GM12878 (cell line): ENCODE measurements around the gene CD55. TPM values are rescaled to one million over a fixed set of nuclear protein-coding genes. Genes with fewer than 3 reads are reported as not detected.

Experiments used
- ATAC-seq: fragments of 200-7000 bp; cut with Tn5 transposase; 3 replicates; pipeline ENCODE4 v1.9.1; 2020; ENCODE audit warnings: mild to moderate bottlenecking, moderate library complexity
- BruUV-seq: library from RNA; stranded (reverse); fragments of 400-500 nt; replicated peaks from 2 replicates; lab custom pipeline; 2021; lab: Mats Ljungman, UMichigan
- CTCF ChIA-PET: fragments of 300-600 bp; sonication (Branson Sonifier 250); formaldehyde crosslinking; extraction: SDS; loops from one replicate; lab custom pipeline; 2021; ENCODE audit warnings: inconsistent platforms; lab: Yijun Ruan, JAX
- POLR2A ChIA-PET: fragments of 350-600 bp; formaldehyde crosslinking; extraction: SDS; loops from one replicate; lab custom pipeline; 2021; ENCODE audit warnings: inconsistent platforms; lab: Charles Lee
- RAD21 ChIA-PET: fragments of 300-600 bp; sonication (Branson Sonifier 250); formaldehyde crosslinking; loops from one replicate; lab custom pipeline; 2023; ENCODE audit warnings: antibody characterized with exemption; ENCODE audit not compliant: unreplicated experiment; lab: Charles Lee
- SMC1A ChIA-PET: fragments of 300-600 bp; sonication (Branson Sonifier 250); formaldehyde crosslinking; loops from one replicate; lab custom pipeline; 2023; ENCODE audit not compliant: unreplicated experiment, uncharacterized antibody; lab: Charles Lee
- DNase-seq: peaks from one replicate; pipeline ENCODE4 v3.0.0-alpha.2; 2011; ENCODE audit warnings: low read depth, low spot score
- FAIRE-seq: peaks from 3 replicates; lab custom pipeline; 2011; peaks lifted over from hg19 to GRCh38; lab: Jason Lieb, UNC
- H2AFZ ChIP-seq: 2 replicates; pipeline ENCODE4 v1.6.0; 2011; ENCODE audit warnings: low read depth, low read length, control low read depth; ENCODE audit not compliant: control insufficient read depth
- H3K27ac ChIP-seq: 2 replicates; pipeline ENCODE4 v1.5.1; 2011; ENCODE audit warnings: control low read depth; ENCODE audit not compliant: control insufficient read depth, insufficient read depth
- H3K27me3 ChIP-seq, 2 experiments: replicated peaks in 1 of 2; 2 replicates each; pipeline versions ENCODE4 v1.6.0 to v1.6.1; 2011; ENCODE audit warnings: low read length in 1 of 2; ENCODE audit not compliant: control insufficient read depth in 2 of 2, insufficient read depth in 2 of 2
- H3K36me3 ChIP-seq, 2 experiments: 2 replicates each; pipeline ENCODE4 v1.5.1; 2011; ENCODE audit warnings: low read length in 1 of 2; ENCODE audit not compliant: control insufficient read depth in 2 of 2, insufficient read depth in 2 of 2
- H3K4me1 ChIP-seq: 2 replicates; pipeline ENCODE4 v1.6.1; 2011; ENCODE audit warnings: mild to moderate bottlenecking, low read length, moderate library complexity, mixed read lengths; ENCODE audit not compliant: control insufficient read depth, insufficient read depth
- H3K4me2 ChIP-seq: 2 replicates; pipeline ENCODE4 v1.6.0; 2011; ENCODE audit warnings: control low read depth; ENCODE audit not compliant: control insufficient read depth, insufficient read depth
- H3K4me3 ChIP-seq: fragments of 200-600 bp; sonication (generic); 2 replicates; pipeline ENCODE4 v1.5.1; 2016
- H3K79me2 ChIP-seq: 2 replicates; pipeline ENCODE4 v1.6.0; 2011; ENCODE audit warnings: low read length; ENCODE audit not compliant: control insufficient read depth, insufficient read depth
- H3K9ac ChIP-seq: 2 replicates; pipeline ENCODE4 v1.8.0; 2011; ENCODE audit warnings: low read length, control low read depth, mixed read lengths; ENCODE audit not compliant: control insufficient read depth, insufficient read depth
- H3K9me3 ChIP-seq: replicated peaks from 3 replicates; pipeline ENCODE4 v1.5.1; 2011; ENCODE audit warnings: mild to moderate bottlenecking, low read length; ENCODE audit not compliant: control insufficient read depth, insufficient read depth
- H4K20me1 ChIP-seq: 2 replicates; pipeline ENCODE4 v1.6.0; 2011; ENCODE audit not compliant: control insufficient read depth, insufficient read depth
- CBX3 ChIP-seq: fragments of 200-600 bp; sonication (generic); IDR thresholded peaks from 2 replicates; pipeline ENCODE4 v1.6.1; 2016; ENCODE audit warnings: low read depth, borderline replicate concordance
- FOXM1 ChIP-seq: IDR thresholded peaks from 2 replicates; pipeline ENCODE4 v1.6.1; 2012; ENCODE audit warnings: low read depth, mild to moderate bottlenecking, inconsistent platforms, low read length, moderate library complexity
- KAT2A ChIP-seq: conservative IDR thresholded peaks from 2 replicates; pipeline ENCODE4 v1.6.1; 2011; ENCODE audit warnings: low read depth, low read length; ENCODE audit not compliant: control insufficient read depth
- KDM1A ChIP-seq: fragments of 200-600 bp; sonication (generic); IDR thresholded peaks from 2 replicates; pipeline ENCODE4 v1.6.1; 2016; ENCODE audit warnings: borderline replicate concordance
- KLF5 ChIP-seq: fragments of 450-650 bp; IDR thresholded peaks from 2 replicates; pipeline ENCODE4 v1.6.1; 2014; ENCODE audit warnings: mild to moderate bottlenecking; ENCODE audit not compliant: partially characterized antibody
- MXI1 ChIP-seq: fragments of 150-350 bp; IDR thresholded peaks from 2 replicates; pipeline ENCODE4 v1.6.1; 2011; ENCODE audit warnings: low read depth, mild to moderate bottlenecking, inconsistent platforms, low read length, improper control_type of control experiment
- NFYB ChIP-seq: IDR thresholded peaks from 2 replicates; pipeline ENCODE4 v1.6.1; 2011; ENCODE audit warnings: low read depth, mild to moderate bottlenecking, low read length, improper control_type of control experiment, moderate library complexity; ENCODE audit not compliant: insufficient read depth
- RBBP5 ChIP-seq: fragments of 200-600 bp; sonication (generic); conservative IDR thresholded peaks from 2 replicates; pipeline ENCODE4 v1.6.1; 2016
- SMAD5 ChIP-seq: IDR thresholded peaks from 2 replicates; pipeline ENCODE4 v1.6.1; 2016; ENCODE audit warnings: antibody characterized with exemption, low read depth
- STAT3 ChIP-seq: IDR thresholded peaks from 2 replicates; pipeline ENCODE4 v1.6.1; 2011; ENCODE audit warnings: low read depth, low read length, improper control_type of control experiment
- ZNF274 ChIP-seq: IDR thresholded peaks from one replicate; pipeline ENCODE4 v1.8.0; 2011; ENCODE audit not compliant: insufficient read length, insufficient read depth
- WGBS: methylation state at CpG from one replicate; pipeline ENCODE4 v1.1.6; 2016; ENCODE audit warnings: low lambda C conversion rate; ENCODE audit not compliant: insufficient replicate concordance, insufficient coverage; ENCODE audit errors: missing lambda C conversion rate; 5-methylcytosine and 5-hydroxymethylcytosine counted together
- in situ Hi-C: fragments of 300-500 bp; cut with MboI; formaldehyde crosslinking; loops from 9 replicates; pipeline ENCODE4 v1.14.3; 2018; ENCODE audit warnings: mixed read lengths
- intact Hi-C: fragments of 100-400 bp; cut with micrococcal nuclease; formaldehyde crosslinking; loops from one replicate; pipeline ENCODE4 v1.14.2; 2022; ENCODE audit not compliant: unreplicated experiment
- polyA plus RNA-seq, 11 experiments: library from polyadenylated mRNA; depleted of rRNA in 4 of 11; unstranded in 6 of 11; stranded (reverse) in 5 of 11; fragments of >200 nt; fragmentation: Nextera tagmentation in 4 of 11; fragmentation: Illumina TruSeq in 1 of 11; extraction: Ambion mirVana in 4 of 11; extraction: Trizol in 1 of 11; gene quantifications; 1 replicate in 1 of 11; 2 replicates in 10 of 11; pipeline versions ENCODE4 v1.2.1 to v1.2.3, GENCODE V29; 2011 to 2016; ENCODE audit warnings: inconsistent platforms in 2 of 11, missing spikeins in 2 of 11, low read depth in 1 of 11
- total RNA-seq, 4 experiments: library from RNA; depleted of rRNA in 3 of 4; stranded (reverse); fragments of >200 nt in 3 of 4; fragmentation: Illumina TruSeq in 1 of 4; extraction: Trizol in 1 of 4; gene quantifications; 2 replicates each; pipeline versions ENCODE4 v1.2.1 to v1.2.3, GENCODE V29; 2013 to 2021
- TF ChIP-seq, protein P1 (sequence below): fragments of 450-650 bp; formaldehyde crosslinking; IDR thresholded peaks from 2 replicates; pipeline ENCODE4 v1.4.0; 2020; ENCODE audit warnings: mild to moderate bottlenecking, moderate library complexity
- TF ChIP-seq, protein P2 (sequence below): fragments of 450-650 bp; IDR thresholded peaks from 2 replicates; pipeline ENCODE4 v1.6.1; 2016; ENCODE audit warnings: mild to moderate bottlenecking
- TF ChIP-seq, protein P3 (sequence below): IDR thresholded peaks from 2 replicates; pipeline ENCODE4 v1.6.1; 2011; ENCODE audit warnings: borderline replicate concordance, low read depth, mild to moderate bottlenecking, moderate library complexity, low read length; ENCODE audit not compliant: insufficient read depth, poor library complexity, severe bottlenecking

CD55 gene
- total and polyA plus RNA-seq, 10 of the 15 experiments (the other 5 are each of a cell fraction or from before 2014, with no cell fraction given): 5.2 to 46.5 (median 15.1) TPM

DNA sequence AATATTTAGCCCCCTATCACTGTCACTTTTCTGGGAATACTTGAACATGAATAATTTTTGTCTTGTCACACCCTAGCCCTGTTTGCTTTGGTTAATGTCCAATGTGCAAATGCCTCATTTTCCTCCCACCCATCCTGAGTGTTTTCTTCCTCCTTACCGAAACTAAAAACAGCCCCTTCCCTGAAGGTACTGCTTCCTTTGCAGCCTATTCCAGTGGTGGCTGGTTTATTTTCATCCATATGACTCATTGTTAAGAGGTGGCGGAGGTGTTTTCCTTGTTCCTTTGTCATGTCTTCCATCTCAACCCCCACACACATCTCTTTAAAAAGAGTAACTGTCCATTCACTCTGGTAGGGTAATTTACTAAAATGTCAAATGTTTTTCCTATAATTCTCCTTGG lies 40.4 kb downstream of the CD55 start:
- no peak overlapping the region for H3K4me2 ChIP-seq
- 94% methylated on average over 2 of the region's 2 CpGs for WGBS
- FAIRE-seq: no peak
- no peaks in the 10 kb centered on the region for H3K36me3 ChIP-seq
- no peaks in the 10 kb centered on the region for H4K20me1 ChIP-seq
- in situ Hi-C loops (no loop called here), intact Hi-C loops (no loop called here)
- ChIA-PET POLR2A (no interaction called here), CTCF (interaction anchor here (1.6 kb wide), 1 partner anchor 39 kb away, joined by 3 read pairs; no protein-coding TSS in a partner anchor), SMC1A (no interaction called here), RAD21 (interaction anchor here (1.5 kb wide), 1 partner anchor 40 kb away, joined by 3 read pairs; the partner anchor contains the start of gene CD55)
- no peak overlapping the region for H3K9ac ChIP-seq
- DNase-seq: no peak
- no peaks in the 10 kb centered on the region for H3K79me2 ChIP-seq
- no peak overlapping the region for H2AFZ ChIP-seq
- H3K4me1 ChIP-seq: no peaks in the 10 kb centered on the region
- no TSS peak for BruUV-seq
- H3K9me3 ChIP-seq: no peaks in the 10 kb centered on the region; the same call in 2 of the 3 replicates
- H3K4me3 ChIP-seq: no peak overlapping the region
- no peaks in the 10 kb centered on the region for H3K27me3 ChIP-seq
- no peak overlapping the region for H3K27ac ChIP-seq
- ATAC-seq: no peak
- TF ChIP-seq KLF5 (no peak), STAT3 (no peak), NFYB (no peak), FOXM1 (no peak), ZNF274 (no peak), CBX3 (no peak), KDM1A (no peak), MXI1 (no peak), SMAD5 (no peak), RBBP5 (no peak), KAT2A (no peak)
- TF ChIP-seq, protein P1, sequence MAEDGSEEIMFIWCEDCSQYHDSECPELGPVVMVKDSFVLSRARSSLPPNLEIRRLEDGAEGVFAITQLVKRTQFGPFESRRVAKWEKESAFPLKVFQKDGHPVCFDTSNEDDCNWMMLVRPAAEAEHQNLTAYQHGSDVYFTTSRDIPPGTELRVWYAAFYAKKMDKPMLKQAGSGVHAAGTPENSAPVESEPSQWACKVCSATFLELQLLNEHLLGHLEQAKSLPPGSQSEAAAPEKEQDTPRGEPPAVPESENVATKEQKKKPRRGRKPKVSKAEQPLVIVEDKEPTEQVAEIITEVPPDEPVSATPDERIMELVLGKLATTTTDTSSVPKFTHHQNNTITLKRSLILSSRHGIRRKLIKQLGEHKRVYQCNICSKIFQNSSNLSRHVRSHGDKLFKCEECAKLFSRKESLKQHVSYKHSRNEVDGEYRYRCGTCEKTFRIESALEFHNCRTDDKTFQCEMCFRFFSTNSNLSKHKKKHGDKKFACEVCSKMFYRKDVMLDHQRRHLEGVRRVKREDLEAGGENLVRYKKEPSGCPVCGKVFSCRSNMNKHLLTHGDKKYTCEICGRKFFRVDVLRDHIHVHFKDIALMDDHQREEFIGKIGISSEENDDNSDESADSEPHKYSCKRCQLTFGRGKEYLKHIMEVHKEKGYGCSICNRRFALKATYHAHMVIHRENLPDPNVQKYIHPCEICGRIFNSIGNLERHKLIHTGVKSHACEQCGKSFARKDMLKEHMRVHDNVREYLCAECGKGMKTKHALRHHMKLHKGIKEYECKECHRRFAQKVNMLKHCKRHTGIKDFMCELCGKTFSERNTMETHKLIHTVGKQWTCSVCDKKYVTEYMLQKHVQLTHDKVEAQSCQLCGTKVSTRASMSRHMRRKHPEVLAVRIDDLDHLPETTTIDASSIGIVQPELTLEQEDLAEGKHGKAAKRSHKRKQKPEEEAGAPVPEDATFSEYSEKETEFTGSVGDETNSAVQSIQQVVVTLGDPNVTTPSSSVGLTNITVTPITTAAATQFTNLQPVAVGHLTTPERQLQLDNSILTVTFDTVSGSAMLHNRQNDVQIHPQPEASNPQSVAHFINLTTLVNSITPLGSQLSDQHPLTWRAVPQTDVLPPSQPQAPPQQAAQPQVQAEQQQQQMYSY (CRISPR knock-in tag): no peak
- TF ChIP-seq, protein P2, sequence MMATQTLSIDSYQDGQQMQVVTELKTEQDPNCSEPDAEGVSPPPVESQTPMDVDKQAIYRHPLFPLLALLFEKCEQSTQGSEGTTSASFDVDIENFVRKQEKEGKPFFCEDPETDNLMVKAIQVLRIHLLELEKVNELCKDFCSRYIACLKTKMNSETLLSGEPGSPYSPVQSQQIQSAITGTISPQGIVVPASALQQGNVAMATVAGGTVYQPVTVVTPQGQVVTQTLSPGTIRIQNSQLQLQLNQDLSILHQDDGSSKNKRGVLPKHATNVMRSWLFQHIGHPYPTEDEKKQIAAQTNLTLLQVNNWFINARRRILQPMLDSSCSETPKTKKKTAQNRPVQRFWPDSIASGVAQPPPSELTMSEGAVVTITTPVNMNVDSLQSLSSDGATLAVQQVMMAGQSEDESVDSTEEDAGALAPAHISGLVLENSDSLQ: no peak
- TF ChIP-seq, protein P3, sequence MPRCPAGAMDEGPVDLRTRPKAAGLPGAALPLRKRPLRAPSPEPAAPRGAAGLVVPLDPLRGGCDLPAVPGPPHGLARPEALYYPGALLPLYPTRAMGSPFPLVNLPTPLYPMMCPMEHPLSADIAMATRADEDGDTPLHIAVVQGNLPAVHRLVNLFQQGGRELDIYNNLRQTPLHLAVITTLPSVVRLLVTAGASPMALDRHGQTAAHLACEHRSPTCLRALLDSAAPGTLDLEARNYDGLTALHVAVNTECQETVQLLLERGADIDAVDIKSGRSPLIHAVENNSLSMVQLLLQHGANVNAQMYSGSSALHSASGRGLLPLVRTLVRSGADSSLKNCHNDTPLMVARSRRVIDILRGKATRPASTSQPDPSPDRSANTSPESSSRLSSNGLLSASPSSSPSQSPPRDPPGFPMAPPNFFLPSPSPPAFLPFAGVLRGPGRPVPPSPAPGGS: no peak
